Activated naive CD8-positive, alpha-beta T cell (primary cell): ENCODE measurements around the gene NR3C1.

Source experiments
- H3K27ac Mint-ChIP-seq: one replicate; pipeline ENCODE4 v1.8.0; 2021; ENCODE audit warnings: mixed read lengths
- H3K27me3 Mint-ChIP-seq: one replicate; pipeline ENCODE4 v1.8.0; 2021; ENCODE audit warnings: mixed read lengths
- H3K36me3 Mint-ChIP-seq: one replicate; pipeline ENCODE4 v1.8.0; 2021; ENCODE audit warnings: mixed read lengths
- H3K4me1 Mint-ChIP-seq: one replicate; pipeline ENCODE4 v1.8.0; 2021; ENCODE audit warnings: low read depth, mixed read lengths
- H3K4me3 Mint-ChIP-seq: one replicate; pipeline ENCODE4 v1.8.0; 2021; ENCODE audit warnings: mild to moderate bottlenecking, mixed read lengths
- H3K9me3 Mint-ChIP-seq: one replicate; pipeline ENCODE4 v1.8.0; 2021; ENCODE audit warnings: low read depth, mixed read lengths

Gene NR3C1

GRCh38 chr5:143403593-143404415 lies at the start of gene NR3C1:
NR3C1 (minus strand) TSS chr5:143403686; CDS start chr5:143400839, 2,847 bp downstream.
- H3K4me1 Mint-ChIP-seq, result peaks cover 45% of the 10 kb centered on the region
- peaks cover 22% of the 10 kb centered on the region for H3K36me3 Mint-ChIP-seq
- peak within 1 kb of the TSS; percentile 92 for H3K4me3 Mint-ChIP-seq
- H3K27me3 Mint-ChIP-seq, result no peaks in the 10 kb centered on the region
- H3K9me3 Mint-ChIP-seq, result no peaks in the 10 kb centered on the region
- H3K27ac Mint-ChIP-seq, result peak within 1 kb of the TSS; percentile 99

- H3K9me3 Mint-ChIP-seq, result no peaks in the 10 kb centered on the region
- H3K36me3 Mint-ChIP-seq, result peaks cover 2% of the 10 kb centered on the region
- H3K4me3 Mint-ChIP-seq, result no peak overlapping the region
- peaks cover 5% of the 10 kb centered on the region for H3K4me1 Mint-ChIP-seq
- no peaks in the 10 kb centered on the region for H3K27me3 Mint-ChIP-seq
- no peak overlapping the region for H3K27ac Mint-ChIP-seq
These were observed 46.3 kb upstream of the NR3C1 start for GRCh38 chr5:143449772-143450171.

GRCh38 chr5:143448518-143448917 lies 45.0 kb upstream of the NR3C1 start:
- no peak overlapping the region for H3K27ac Mint-ChIP-seq
- H3K36me3 Mint-ChIP-seq, result peaks cover 2% of the 10 kb centered on the region
- no peaks in the 10 kb centered on the region for H3K9me3 Mint-ChIP-seq
- no peaks in the 10 kb centered on the region for H3K27me3 Mint-ChIP-seq
- peaks cover 5% of the 10 kb centered on the region for H3K4me1 Mint-ChIP-seq
- no peak overlapping the region for H3K4me3 Mint-ChIP-seq

- Mint-ChIP-seq H3K27me3 (no peaks in the 10 kb centered on the region), H3K36me3 (peaks cover 2% of the 10 kb centered on the region), H3K9me3 (no peaks in the 10 kb centered on the region), H3K4me3 (no peak overlapping the region), H3K4me1 (peaks cover 5% of the 10 kb centered on the region), H3K27ac (no peak overlapping the region)
These were observed 44.5 kb upstream of the NR3C1 start for GRCh38 chr5:143447983-143448382.

GRCh38 chr5:143446535-143447226 lies 43.2 kb upstream of the NR3C1 start:
- Mint-ChIP-seq H3K4me1 (peaks cover 5% of the 10 kb centered on the region), H3K27me3 (no peaks in the 10 kb centered on the region), H3K9me3 (no peaks in the 10 kb centered on the region), H3K4me3 (no peak overlapping the region), H3K36me3 (no peaks in the 10 kb centered on the region), H3K27ac (no peak overlapping the region)

- Mint-ChIP-seq H3K9me3 (no peaks in the 10 kb centered on the region), H3K27me3 (no peaks in the 10 kb centered on the region), H3K4me3 (no peak overlapping the region), H3K4me1 (peaks cover 5% of the 10 kb centered on the region), H3K36me3 (no peaks in the 10 kb centered on the region), H3K27ac (no peak overlapping the region)
These were observed 42.3 kb upstream of the NR3C1 start for GRCh38 chr5:143445776-143446175.

GRCh38 chr5:143443330-143443729 lies 39.8 kb upstream of the NR3C1 start:
- Mint-ChIP-seq H3K27me3 (no peaks in the 10 kb centered on the region), H3K36me3 (no peaks in the 10 kb centered on the region), H3K9me3 (no peaks in the 10 kb centered on the region), H3K4me1 (peaks cover 3% of the 10 kb centered on the region), H3K27ac (no peak overlapping the region), H3K4me3 (no peak overlapping the region)

GRCh38 chr5:143442385-143442784 lies 38.9 kb upstream of the NR3C1 start:
- Mint-ChIP-seq H3K36me3 (no peaks in the 10 kb centered on the region), H3K9me3 (no peaks in the 10 kb centered on the region), H3K27ac (no peak overlapping the region), H3K4me3 (no peak overlapping the region), H3K4me1 (peaks cover 10% of the 10 kb centered on the region), H3K27me3 (no peaks in the 10 kb centered on the region)

GRCh38 chr5:143440448-143441115 lies 37.1 kb upstream of the NR3C1 start:
- H3K9me3 Mint-ChIP-seq, result no peaks in the 10 kb centered on the region
- no peaks in the 10 kb centered on the region for H3K27me3 Mint-ChIP-seq
- peaks cover 25% of the 10 kb centered on the region for H3K4me1 Mint-ChIP-seq
- H3K27ac Mint-ChIP-seq, result no peak overlapping the region
- no peaks in the 10 kb centered on the region for H3K36me3 Mint-ChIP-seq
- H3K4me3 Mint-ChIP-seq, result no peak overlapping the region

- Mint-ChIP-seq H3K27me3 (no peaks in the 10 kb centered on the region), H3K9me3 (no peaks in the 10 kb centered on the region), H3K27ac (peak overlapping the region; percentile 96), H3K4me1 (peaks cover 51% of the 10 kb centered on the region), H3K4me3 (no peak overlapping the region), H3K36me3 (no peaks in the 10 kb centered on the region)
These were observed 34.3 kb upstream of the NR3C1 start for GRCh38 chr5:143437666-143438273.

- no peaks in the 10 kb centered on the region for H3K9me3 Mint-ChIP-seq
- H3K4me1 Mint-ChIP-seq, result peaks cover 60% of the 10 kb centered on the region
- H3K4me3 Mint-ChIP-seq, result peak overlapping the region; percentile 57
- H3K36me3 Mint-ChIP-seq, result peaks cover 2% of the 10 kb centered on the region
- H3K27me3 Mint-ChIP-seq, result no peaks in the 10 kb centered on the region
- H3K27ac Mint-ChIP-seq, result peak overlapping the region; percentile 96
These were observed 33.4 kb upstream of the NR3C1 start for GRCh38 chr5:143436871-143437270.

GRCh38 chr5:143435210-143435657 lies 31.7 kb upstream of the NR3C1 start:
- H3K9me3 Mint-ChIP-seq, result no peaks in the 10 kb centered on the region
- H3K27ac Mint-ChIP-seq, result peak overlapping the region; percentile 96
- peak overlapping the region; percentile 92 for H3K4me3 Mint-ChIP-seq
- H3K27me3 Mint-ChIP-seq, result no peaks in the 10 kb centered on the region
- peaks cover 71% of the 10 kb centered on the region for H3K4me1 Mint-ChIP-seq
- H3K36me3 Mint-ChIP-seq, result peaks cover 5% of the 10 kb centered on the region

- H3K27me3 Mint-ChIP-seq, result no peaks in the 10 kb centered on the region
- peaks cover 5% of the 10 kb centered on the region for H3K36me3 Mint-ChIP-seq
- H3K4me3 Mint-ChIP-seq, result peak overlapping the region; percentile 92
- peaks cover under 1% of the 10 kb centered on the region for H3K9me3 Mint-ChIP-seq
- peak overlapping the region; percentile 96 for H3K27ac Mint-ChIP-seq
- H3K4me1 Mint-ChIP-seq, result peaks cover 71% of the 10 kb centered on the region
These were observed 31.0 kb upstream of the NR3C1 start for GRCh38 chr5:143434261-143435209.

- peaks cover 4% of the 10 kb centered on the region for H3K9me3 Mint-ChIP-seq
- H3K4me3 Mint-ChIP-seq, result peak overlapping the region; percentile 92
- H3K27me3 Mint-ChIP-seq, result no peaks in the 10 kb centered on the region
- peak overlapping the region; percentile 96 for H3K27ac Mint-ChIP-seq
- H3K4me1 Mint-ChIP-seq, result peaks cover 76% of the 10 kb centered on the region
- peaks cover 7% of the 10 kb centered on the region for H3K36me3 Mint-ChIP-seq
These were observed 30.2 kb upstream of the NR3C1 start for GRCh38 chr5:143433670-143434069.
